ENCODE results near the gene INPP5D.

DNA sequence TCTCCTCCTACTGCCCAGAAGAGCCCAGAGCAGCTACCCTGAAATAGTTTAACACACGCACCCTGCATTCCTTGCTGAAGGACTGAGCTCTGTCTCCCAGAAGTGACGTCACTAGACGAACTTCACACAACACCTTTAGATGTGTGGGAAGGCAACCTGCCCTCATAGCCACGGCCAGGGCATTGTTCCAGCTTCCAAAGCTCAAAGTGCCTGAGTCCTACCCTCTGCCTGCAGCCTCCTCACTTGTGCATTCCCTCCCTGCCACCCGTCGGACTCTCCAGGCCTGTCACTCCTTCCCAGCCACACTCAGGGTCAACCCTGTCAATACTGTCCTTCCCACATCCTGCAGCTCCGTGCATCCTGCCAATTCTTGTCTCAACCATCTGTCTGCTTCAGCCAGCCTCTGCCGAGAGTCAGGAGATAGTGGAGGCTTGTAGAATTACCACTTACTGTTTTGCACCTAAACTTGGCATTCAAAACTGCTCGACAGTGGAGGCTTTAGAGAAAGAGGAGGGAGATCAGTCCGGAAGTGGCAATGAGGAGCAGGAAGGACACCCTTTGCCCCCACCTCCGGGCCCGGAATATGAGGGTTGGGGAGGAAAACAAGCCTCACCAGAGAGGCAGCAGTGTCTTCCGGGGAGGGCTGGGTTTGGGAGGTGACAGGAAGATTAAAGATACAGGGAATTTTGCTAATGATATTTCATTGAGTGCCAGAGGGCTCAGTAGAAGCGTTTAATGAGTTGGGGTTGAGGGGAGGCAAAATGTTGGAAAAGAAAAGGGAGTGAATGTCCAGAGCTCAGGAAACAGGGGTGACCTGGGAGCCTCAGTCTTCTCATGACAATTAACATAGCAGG lies 119.1 kb downstream of the INPP5D start:
- TF ChIP-seq, protein P1, sequence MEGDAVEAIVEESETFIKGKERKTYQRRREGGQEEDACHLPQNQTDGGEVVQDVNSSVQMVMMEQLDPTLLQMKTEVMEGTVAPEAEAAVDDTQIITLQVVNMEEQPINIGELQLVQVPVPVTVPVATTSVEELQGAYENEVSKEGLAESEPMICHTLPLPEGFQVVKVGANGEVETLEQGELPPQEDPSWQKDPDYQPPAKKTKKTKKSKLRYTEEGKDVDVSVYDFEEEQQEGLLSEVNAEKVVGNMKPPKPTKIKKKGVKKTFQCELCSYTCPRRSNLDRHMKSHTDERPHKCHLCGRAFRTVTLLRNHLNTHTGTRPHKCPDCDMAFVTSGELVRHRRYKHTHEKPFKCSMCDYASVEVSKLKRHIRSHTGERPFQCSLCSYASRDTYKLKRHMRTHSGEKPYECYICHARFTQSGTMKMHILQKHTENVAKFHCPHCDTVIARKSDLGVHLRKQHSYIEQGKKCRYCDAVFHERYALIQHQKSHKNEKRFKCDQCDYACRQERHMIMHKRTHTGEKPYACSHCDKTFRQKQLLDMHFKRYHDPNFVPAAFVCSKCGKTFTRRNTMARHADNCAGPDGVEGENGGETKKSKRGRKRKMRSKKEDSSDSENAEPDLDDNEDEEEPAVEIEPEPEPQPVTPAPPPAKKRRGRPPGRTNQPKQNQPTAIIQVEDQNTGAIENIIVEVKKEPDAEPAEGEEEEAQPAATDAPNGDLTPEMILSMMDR (optimal IDR thresholded peaks at IDR 0.05 in 1 of 3, IDR thresholded peaks at IDR 0.05 in 1 of 3, conservative IDR thresholded peaks at IDR 0.05 in 1 of 3; ENCODE audit: extremely low read depth in 1 of 3, insufficient read depth in 2 of 3, low read length in 3 of 3) = no peak
- no peak for TF ChIP-seq EZH2 (IDR thresholded peaks at IDR 0.05; ENCODE audit: low read length)
